ENCODE measurements around the gene C2CD4C. TPM values are rescaled to one million over a fixed set of nuclear protein-coding genes. Genes with fewer than 3 reads are reported as not detected.

C2CD4C gene
- total RNA-seq, 1 experiment from 2014 or later, result 7.1 TPM

DNA sequence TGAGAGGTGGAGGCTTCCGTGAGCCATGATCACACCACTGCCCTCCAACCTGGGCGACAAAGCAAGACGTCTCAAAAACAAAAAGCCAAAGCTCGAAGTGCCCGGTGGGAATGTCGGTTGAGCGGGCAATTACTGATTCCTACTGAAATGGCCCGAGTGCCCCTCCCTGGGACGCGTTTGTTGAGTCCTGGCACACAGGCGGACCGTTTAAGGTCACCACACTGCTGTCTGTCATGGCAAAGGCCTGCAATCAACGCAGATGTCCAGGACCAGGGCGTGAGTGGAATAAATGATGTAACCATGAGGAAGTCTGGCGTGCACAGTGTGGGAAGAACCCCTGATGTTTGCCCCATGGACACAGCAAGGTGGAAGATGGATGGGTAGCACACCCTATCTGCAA lies 19.2 kb upstream of the C2CD4C start:
- intact Hi-C loops (cut with micrococcal nuclease), result no loop called here
- BruUV-seq (replicated peaks), result no TSS peak

More for the DNA sequence above, 19.2 kb upstream of the C2CD4C start:
- H2AFZ ChIP-seq (ENCODE audit: low read depth, low read length, poor library complexity, severe bottlenecking), result no peak overlapping the region
- H3K9me3 ChIP-seq (ENCODE audit: control insufficient read depth in 1 of 2, insufficient read depth in 1 of 2, low read depth in 1 of 2, low read length in 2 of 2), result no peaks in the 10 kb centered on the region
- H4K20me1 ChIP-seq (ENCODE audit: insufficient read depth), result no peaks in the 10 kb centered on the region
- no peaks in the 10 kb centered on the region for H3K27me3 ChIP-seq (ENCODE audit: insufficient read depth, low read length)
- ChIA-PET POLR2A (no interaction called here), RAD21 (ENCODE audit: low non-redundant PET in 1 of 2, low total read pairs in 2 of 2, uncharacterized antibody in 2 of 2, unreplicated experiment in 2 of 2) (no interaction called here), CTCF (no interaction called here)
- H3K79me2 ChIP-seq (ENCODE audit: insufficient read depth, low read length), result no peaks in the 10 kb centered on the region
- no peak for ATAC-seq
- no peak overlapping the region for H3K9ac ChIP-seq (ENCODE audit: low read length)
- no peak overlapping the region for H3K27ac ChIP-seq (ENCODE audit: low read depth, low read length)
- no peaks in the 10 kb centered on the region for H3K36me3 ChIP-seq (ENCODE audit: control insufficient read depth in 1 of 2, insufficient read depth in 2 of 2, low read length in 2 of 2)
- H3K4me2 ChIP-seq (ENCODE audit: low read length), result no peak overlapping the region
- no peak for DNase-seq (ENCODE audit: low read depth, low spot score)
- no peaks in the 10 kb centered on the region for H3K9me2 ChIP-seq (ENCODE audit: insufficient read depth)
- H3K4me1 ChIP-seq (ENCODE audit: control insufficient read depth in 1 of 2, insufficient read depth in 2 of 2, low read length in 2 of 2), result no peaks in the 10 kb centered on the region
- TF ChIP-seq EGR1 (IDR thresholded peaks at IDR 0.05; ENCODE audit: low read depth) (no peak), EZH2 (IDR thresholded peaks at IDR 0.05) (no peak), SRF (IDR thresholded peaks at IDR 0.05; ENCODE audit: low read depth) (no peak), FOSL1 (IDR thresholded peaks at IDR 0.05; ENCODE audit: low read depth) (no peak), POLR2AphosphoS5 (IDR thresholded peaks at IDR 0.05; ENCODE audit: low read depth, low read length) (no peak), ZFX (IDR thresholded peaks at IDR 0.05) (no peak), ZNF274 (IDR thresholded peaks at IDR 0.05; ENCODE audit: low read depth, low read length) (no peak), SIN3A (IDR thresholded peaks at IDR 0.05; ENCODE audit: low read depth) (no peak), JUND (IDR thresholded peaks at IDR 0.05) (no peak), TCF7L2 (IDR thresholded peaks at IDR 0.05; ENCODE audit: borderline replicate concordance, extremely low read depth, insufficient read depth, insufficient read length) (no peak), RAD21 (IDR thresholded peaks at IDR 0.05; ENCODE audit: low read depth) (no peak), CBX3 (IDR thresholded peaks at IDR 0.05; ENCODE audit: low read depth) (no peak), POLR2A (IDR thresholded peaks at IDR 0.05; ENCODE audit: borderline replicate concordance, extremely low read depth, insufficient read depth, insufficient read length) (no peak), CEBPB (IDR thresholded peaks at IDR 0.05; ENCODE audit: low read depth) (no peak)
- TF ChIP-seq, protein P1, sequence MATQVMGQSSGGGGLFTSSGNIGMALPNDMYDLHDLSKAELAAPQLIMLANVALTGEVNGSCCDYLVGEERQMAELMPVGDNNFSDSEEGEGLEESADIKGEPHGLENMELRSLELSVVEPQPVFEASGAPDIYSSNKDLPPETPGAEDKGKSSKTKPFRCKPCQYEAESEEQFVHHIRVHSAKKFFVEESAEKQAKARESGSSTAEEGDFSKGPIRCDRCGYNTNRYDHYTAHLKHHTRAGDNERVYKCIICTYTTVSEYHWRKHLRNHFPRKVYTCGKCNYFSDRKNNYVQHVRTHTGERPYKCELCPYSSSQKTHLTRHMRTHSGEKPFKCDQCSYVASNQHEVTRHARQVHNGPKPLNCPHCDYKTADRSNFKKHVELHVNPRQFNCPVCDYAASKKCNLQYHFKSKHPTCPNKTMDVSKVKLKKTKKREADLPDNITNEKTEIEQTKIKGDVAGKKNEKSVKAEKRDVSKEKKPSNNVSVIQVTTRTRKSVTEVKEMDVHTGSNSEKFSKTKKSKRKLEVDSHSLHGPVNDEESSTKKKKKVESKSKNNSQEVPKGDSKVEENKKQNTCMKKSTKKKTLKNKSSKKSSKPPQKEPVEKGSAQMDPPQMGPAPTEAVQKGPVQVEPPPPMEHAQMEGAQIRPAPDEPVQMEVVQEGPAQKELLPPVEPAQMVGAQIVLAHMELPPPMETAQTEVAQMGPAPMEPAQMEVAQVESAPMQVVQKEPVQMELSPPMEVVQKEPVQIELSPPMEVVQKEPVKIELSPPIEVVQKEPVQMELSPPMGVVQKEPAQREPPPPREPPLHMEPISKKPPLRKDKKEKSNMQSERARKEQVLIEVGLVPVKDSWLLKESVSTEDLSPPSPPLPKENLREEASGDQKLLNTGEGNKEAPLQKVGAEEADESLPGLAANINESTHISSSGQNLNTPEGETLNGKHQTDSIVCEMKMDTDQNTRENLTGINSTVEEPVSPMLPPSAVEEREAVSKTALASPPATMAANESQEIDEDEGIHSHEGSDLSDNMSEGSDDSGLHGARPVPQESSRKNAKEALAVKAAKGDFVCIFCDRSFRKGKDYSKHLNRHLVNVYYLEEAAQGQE (IDR thresholded peaks at IDR 0.05; ENCODE audit: low read depth), result no peak
- TF ChIP-seq, protein P2, sequence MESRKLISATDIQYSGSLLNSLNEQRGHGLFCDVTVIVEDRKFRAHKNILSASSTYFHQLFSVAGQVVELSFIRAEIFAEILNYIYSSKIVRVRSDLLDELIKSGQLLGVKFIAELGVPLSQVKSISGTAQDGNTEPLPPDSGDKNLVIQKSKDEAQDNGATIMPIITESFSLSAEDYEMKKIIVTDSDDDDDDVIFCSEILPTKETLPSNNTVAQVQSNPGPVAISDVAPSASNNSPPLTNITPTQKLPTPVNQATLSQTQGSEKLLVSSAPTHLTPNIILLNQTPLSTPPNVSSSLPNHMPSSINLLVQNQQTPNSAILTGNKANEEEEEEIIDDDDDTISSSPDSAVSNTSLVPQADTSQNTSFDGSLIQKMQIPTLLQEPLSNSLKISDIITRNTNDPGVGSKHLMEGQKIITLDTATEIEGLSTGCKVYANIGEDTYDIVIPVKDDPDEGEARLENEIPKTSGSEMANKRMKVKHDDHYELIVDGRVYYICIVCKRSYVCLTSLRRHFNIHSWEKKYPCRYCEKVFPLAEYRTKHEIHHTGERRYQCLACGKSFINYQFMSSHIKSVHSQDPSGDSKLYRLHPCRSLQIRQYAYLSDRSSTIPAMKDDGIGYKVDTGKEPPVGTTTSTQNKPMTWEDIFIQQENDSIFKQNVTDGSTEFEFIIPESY (IDR thresholded peaks at IDR 0.05; ENCODE audit: extremely low read depth, insufficient replicate concordance, low read length), result no peak
- TF ChIP-seq, protein P3, sequence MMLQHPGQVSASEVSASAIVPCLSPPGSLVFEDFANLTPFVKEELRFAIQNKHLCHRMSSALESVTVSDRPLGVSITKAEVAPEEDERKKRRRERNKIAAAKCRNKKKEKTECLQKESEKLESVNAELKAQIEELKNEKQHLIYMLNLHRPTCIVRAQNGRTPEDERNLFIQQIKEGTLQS (IDR thresholded peaks at IDR 0.05), result no peak
- TF ChIP-seq, protein P4, sequence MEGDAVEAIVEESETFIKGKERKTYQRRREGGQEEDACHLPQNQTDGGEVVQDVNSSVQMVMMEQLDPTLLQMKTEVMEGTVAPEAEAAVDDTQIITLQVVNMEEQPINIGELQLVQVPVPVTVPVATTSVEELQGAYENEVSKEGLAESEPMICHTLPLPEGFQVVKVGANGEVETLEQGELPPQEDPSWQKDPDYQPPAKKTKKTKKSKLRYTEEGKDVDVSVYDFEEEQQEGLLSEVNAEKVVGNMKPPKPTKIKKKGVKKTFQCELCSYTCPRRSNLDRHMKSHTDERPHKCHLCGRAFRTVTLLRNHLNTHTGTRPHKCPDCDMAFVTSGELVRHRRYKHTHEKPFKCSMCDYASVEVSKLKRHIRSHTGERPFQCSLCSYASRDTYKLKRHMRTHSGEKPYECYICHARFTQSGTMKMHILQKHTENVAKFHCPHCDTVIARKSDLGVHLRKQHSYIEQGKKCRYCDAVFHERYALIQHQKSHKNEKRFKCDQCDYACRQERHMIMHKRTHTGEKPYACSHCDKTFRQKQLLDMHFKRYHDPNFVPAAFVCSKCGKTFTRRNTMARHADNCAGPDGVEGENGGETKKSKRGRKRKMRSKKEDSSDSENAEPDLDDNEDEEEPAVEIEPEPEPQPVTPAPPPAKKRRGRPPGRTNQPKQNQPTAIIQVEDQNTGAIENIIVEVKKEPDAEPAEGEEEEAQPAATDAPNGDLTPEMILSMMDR (IDR thresholded peaks at IDR 0.05 in 2 of 3, conservative IDR thresholded peaks at IDR 0.05 in 1 of 3; ENCODE audit: borderline replicate concordance in 1 of 3, insufficient read depth in 1 of 3, low read depth in 2 of 3, low read length in 2 of 3), result no peak
- no peak overlapping the region for H3K4me3 ChIP-seq (replicated peaks in 1 of 2; ENCODE audit: low read depth in 1 of 2, low read length in 2 of 2)

All from HCT116 (cell line).